ENCODE results near the gene CFAP299.

GRCh38 chr4:80313627-80314026 lies 21.9 kb upstream of the CFAP299 start:
- no peak for TF ChIP-seq CTCF (IDR thresholded peaks at IDR 0.05; ENCODE audit: low read length)
- TF ChIP-seq EZH2 (optimal IDR thresholded peaks at IDR 0.05; ENCODE audit: low read depth, low read length): no peak

Data from MM.1S (cell line).